ENCODE data around the gene WDR75.

Gene WDR75

GRCh38 chr2:189498205-189498604 is 56.9 kb downstream of the WDR75 start:
- no peak for DNase-seq
- TF ChIP-seq POLR2A (IDR thresholded peaks at IDR 0.05; ENCODE audit: low read length), result no peak
- no peak for TF ChIP-seq GATA1 (IDR thresholded peaks at IDR 0.05; ENCODE audit: low read depth, low read length)

- no peak for DNase-seq
- no peak for TF ChIP-seq GATA1 (IDR thresholded peaks at IDR 0.05; ENCODE audit: low read depth, low read length)
- TF ChIP-seq POLR2A (IDR thresholded peaks at IDR 0.05; ENCODE audit: low read length), result no peak
Observed at GRCh38 chr2:189499137-189499536, 57.9 kb downstream of the WDR75 start.

- TF ChIP-seq POLR2A (IDR thresholded peaks at IDR 0.05; ENCODE audit: low read length) (no peak), GATA1 (IDR thresholded peaks at IDR 0.05; ENCODE audit: low read depth, low read length) (no peak)
- no peak for DNase-seq
Observed at GRCh38 chr2:189500456-189501160, 59.3 kb downstream of the WDR75 start.

GRCh38 chr2:189501487-189501886 is 60.2 kb downstream of the WDR75 start:
- DNase-seq, result no peak
- no peak for TF ChIP-seq POLR2A (IDR thresholded peaks at IDR 0.05; ENCODE audit: low read length)

GRCh38 chr2:189502714-189503113 is 61.4 kb downstream of the WDR75 start:
- TF ChIP-seq GATA1 (IDR thresholded peaks at IDR 0.05; ENCODE audit: low read depth, low read length), result no peak
- TF ChIP-seq POLR2A (IDR thresholded peaks at IDR 0.05; ENCODE audit: low read length), result no peak
- DNase-seq, result no peak

GRCh38 chr2:189504238-189504637 is 63.0 kb downstream of the WDR75 start:
- TF ChIP-seq GATA1 (IDR thresholded peaks at IDR 0.05; ENCODE audit: low read depth, low read length), result no peak
- TF ChIP-seq POLR2A (IDR thresholded peaks at IDR 0.05; ENCODE audit: low read length), result no peak

GRCh38 chr2:189505492-189505891 is 64.2 kb downstream of the WDR75 start:
- TF ChIP-seq POLR2A (IDR thresholded peaks at IDR 0.05; ENCODE audit: low read length), result no peak
- TF ChIP-seq GATA1 (IDR thresholded peaks at IDR 0.05; ENCODE audit: low read depth, low read length), result no peak
- DNase-seq, result peak; percentile 27 to 45

More at GRCh38 chr2:189504238-189504637, 63.0 kb downstream of the WDR75 start:
- DNase-seq, result no peak

GRCh38 chr2:189506514-189506976 is 65.3 kb downstream of the WDR75 start:
- peak; percentile 78 to 85 for DNase-seq

GRCh38 chr2:189511210-189511959 is 70.1 kb downstream of the WDR75 start:
- no peak for DNase-seq
- TF ChIP-seq POLR2A (IDR thresholded peaks at IDR 0.05; ENCODE audit: low read length), result no peak
- no peak for TF ChIP-seq GATA1 (IDR thresholded peaks at IDR 0.05; ENCODE audit: low read depth, low read length)

More at GRCh38 chr2:189506514-189506976, 65.3 kb downstream of the WDR75 start:
- TF ChIP-seq POLR2A (IDR thresholded peaks at IDR 0.05; ENCODE audit: low read length) (peak; percentile 27), GATA1 (IDR thresholded peaks at IDR 0.05; ENCODE audit: low read depth, low read length) (no peak)

- no peak for DNase-seq
- no peak for TF ChIP-seq POLR2A (IDR thresholded peaks at IDR 0.05; ENCODE audit: low read length)
Observed at GRCh38 chr2:189511960-189512319, 70.7 kb downstream of the WDR75 start.

GRCh38 chr2:189512879-189513278 is 71.6 kb downstream of the WDR75 start:
- TF ChIP-seq GATA1 (IDR thresholded peaks at IDR 0.05; ENCODE audit: low read depth, low read length), result no peak
- no peak for TF ChIP-seq POLR2A (IDR thresholded peaks at IDR 0.05; ENCODE audit: low read length)
- DNase-seq, result no peak

- TF ChIP-seq POLR2A (IDR thresholded peaks at IDR 0.05; ENCODE audit: low read length) (no peak), GATA1 (IDR thresholded peaks at IDR 0.05; ENCODE audit: low read depth, low read length) (no peak)
- DNase-seq, result no peak
Observed at GRCh38 chr2:189514104-189514503, 72.8 kb downstream of the WDR75 start.

- no peak for DNase-seq
Observed at GRCh38 chr2:189515264-189515663, 74.0 kb downstream of the WDR75 start.

GRCh38 chr2:189516546-189516945 is 75.3 kb downstream of the WDR75 start:
- peak; percentile 39 for TF ChIP-seq GATA1 (IDR thresholded peaks at IDR 0.05; ENCODE audit: low read depth, low read length)
- no peak for TF ChIP-seq POLR2A (IDR thresholded peaks at IDR 0.05; ENCODE audit: low read length)
- peak; percentile 75 to 82 for DNase-seq

More at GRCh38 chr2:189515264-189515663, 74.0 kb downstream of the WDR75 start:
- TF ChIP-seq POLR2A (IDR thresholded peaks at IDR 0.05; ENCODE audit: low read length) (no peak), GATA1 (IDR thresholded peaks at IDR 0.05; ENCODE audit: low read depth, low read length) (no peak)

Measured in erythroblast (primary cell).